HG03095 (cell line): Measurements from ENCODE around the gene CCK.
A peak's percentile ranks its signal among the peaks of the same experiment; 100 is the strongest.
"Not testable (repeated sequence)": the region's sequence is repeated elsewhere in the genome, so short reads cannot be mapped to it uniquely, and the experiment has no call there.

Experiments
- ATAC-seq: cut with Tn5 transposase; IDR thresholded peaks from one replicate; pipeline ENCODE4 v1.9.1; 2021; ENCODE audit warnings: moderate library complexity; ENCODE audit not compliant: unreplicated experiment

CCK gene, protein sequence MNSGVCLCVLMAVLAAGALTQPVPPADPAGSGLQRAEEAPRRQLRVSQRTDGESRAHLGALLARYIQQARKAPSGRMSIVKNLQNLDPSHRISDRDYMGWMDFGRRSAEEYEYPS

DNA sequence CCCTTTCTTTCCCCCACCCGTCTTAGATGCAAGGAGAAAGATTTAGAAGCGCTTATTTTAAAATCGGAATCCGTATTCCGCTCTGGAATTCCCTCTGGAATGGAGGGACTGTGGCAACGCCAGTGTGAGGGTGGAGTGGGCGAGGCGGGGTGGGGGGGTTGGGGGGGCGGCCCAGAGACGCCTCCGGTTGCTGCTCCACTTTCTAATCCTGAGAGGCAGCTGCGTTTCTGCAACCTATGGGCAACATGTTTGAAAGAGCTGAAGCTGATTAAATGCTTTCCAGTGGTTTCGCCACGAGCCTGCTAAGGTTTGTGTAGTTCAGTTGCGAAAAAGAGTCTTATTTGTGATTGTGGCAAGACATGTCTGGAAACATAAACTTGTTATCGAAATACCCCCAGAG is at the start of gene CCK:
CCK (minus strand) TSS at position 101 of the 400 bp plus-strand sequence. CDS start 2,555 bp downstream, outside the sequence.
- ATAC-seq, result no peak

DNA sequence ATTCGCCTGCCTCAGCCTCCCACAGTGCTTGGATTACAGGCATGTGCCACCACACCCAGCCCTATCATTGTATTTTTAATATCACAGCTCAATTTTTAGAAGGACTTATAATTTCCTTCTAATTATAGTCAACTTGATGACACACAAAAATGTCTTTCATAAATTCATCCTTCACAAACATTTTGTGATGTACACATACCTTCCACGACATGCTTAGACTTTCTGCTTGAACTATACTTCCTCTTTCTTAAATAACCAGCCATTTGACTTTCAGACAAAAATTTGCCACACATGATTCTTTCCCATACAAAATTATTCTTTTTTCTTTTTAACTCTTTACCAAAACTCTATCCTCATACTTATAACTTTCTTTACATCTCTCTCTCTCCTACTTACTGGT is 48.4 kb upstream of the CCK start:
- no peak for ATAC-seq

DNA sequence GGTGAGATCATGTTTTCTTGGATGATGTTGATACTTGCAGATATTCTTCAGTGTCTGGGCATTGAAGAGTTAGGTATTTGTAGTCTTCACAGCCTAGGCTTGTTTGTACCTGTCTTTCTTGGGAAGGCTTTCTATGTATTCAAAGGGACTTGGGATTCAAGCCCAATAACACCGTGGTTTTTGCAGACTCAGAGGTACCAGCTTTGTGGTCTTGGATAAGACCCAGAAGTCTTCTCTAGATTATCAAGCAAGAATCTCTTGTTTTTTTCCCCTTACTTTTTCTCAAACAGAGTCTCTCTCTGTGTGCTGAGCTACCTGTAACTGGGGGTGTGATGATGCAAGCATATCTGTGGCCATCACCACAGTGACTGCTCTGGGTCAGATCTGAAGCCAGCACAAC is 42.7 kb upstream of the CCK start:
- ATAC-seq, result no peak

DNA sequence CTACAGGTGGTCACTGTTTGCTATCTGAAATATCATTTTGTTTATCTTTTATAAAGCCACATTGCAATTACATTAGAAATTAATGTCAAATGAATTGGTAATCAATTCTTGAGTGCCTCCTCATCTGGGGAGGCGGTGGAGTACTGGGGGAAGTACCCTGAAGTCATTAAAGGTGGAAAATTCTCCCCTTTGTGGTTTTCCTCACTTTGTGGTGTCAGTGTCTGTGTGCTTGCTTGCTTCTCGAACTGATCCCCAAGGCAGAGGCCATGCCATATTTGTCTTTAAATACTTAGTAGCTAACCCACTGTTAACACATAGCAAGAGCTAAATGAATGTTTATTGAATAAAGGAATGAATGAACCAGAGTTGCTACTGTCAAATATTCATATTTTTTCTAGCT is 40.5 kb upstream of the CCK start:
- no peak for ATAC-seq

DNA sequence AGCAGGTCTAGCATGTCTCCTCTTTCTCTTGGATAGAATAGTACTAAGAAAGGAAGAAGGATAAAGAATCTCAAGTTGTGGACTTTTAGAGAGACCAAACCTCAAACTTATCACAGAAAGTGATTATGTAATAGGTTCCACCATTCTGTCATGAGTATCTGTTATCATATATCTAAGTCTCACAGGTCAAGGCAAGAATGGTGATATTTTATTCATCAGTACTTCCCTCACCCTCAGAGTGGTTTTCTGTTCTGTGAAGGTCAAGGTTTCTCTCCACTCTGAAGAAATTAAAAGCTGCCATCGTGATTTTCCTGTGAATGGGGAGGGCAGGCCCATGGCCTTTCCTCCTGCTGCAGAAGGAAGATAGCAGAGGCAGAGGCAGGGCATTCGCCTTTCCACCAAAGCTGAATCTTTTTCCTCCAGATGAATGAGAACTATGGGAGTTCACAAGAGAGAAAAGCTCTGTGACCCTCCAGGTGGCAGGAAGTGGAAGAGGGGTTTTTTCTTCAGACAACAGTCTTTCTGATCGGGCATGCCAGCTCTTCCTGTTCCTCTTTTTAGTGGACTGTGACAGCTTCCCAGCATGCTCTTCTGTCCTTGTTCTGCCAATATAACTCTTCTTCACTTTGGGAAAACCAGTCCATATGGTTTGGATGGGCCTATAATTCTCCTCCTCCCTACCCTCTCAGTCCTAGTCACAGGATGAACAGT is 37.1 kb upstream of the CCK start:
- ATAC-seq, result no peak

DNA sequence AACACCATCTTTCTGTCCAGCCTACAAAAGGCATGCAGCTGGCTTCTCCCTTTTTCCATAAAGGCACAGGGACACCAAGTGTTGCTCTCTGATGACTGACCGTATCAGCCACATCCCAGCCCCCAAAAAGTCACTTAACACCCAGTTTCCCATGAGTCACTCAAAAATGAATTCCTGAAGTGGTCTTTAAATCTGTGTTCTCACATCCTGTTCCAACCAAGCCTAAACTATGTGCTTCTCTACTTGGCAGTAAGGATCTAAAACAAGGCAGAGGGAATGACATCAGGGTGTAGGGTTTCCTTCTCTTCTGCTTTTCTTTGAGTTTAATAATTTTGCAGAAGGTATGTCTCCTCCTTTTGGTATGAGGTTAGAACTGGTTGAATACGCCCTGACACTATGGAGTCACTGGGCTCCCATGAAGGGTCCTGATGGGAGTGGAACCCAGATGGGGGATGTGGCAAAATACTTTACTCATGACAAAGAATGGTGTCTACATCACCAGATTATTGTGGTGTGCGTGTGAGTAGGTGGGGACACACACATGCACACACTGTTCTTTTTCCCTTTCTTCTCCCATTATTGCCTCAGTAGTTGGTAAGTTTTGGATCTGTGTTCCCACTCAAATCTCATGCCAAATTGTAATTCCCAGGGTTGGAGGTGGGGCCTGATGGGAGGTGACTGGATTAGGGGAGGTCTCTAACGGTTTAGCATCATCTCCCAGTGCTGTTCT is 35.6 kb upstream of the CCK start:
- no peak for ATAC-seq

DNA sequence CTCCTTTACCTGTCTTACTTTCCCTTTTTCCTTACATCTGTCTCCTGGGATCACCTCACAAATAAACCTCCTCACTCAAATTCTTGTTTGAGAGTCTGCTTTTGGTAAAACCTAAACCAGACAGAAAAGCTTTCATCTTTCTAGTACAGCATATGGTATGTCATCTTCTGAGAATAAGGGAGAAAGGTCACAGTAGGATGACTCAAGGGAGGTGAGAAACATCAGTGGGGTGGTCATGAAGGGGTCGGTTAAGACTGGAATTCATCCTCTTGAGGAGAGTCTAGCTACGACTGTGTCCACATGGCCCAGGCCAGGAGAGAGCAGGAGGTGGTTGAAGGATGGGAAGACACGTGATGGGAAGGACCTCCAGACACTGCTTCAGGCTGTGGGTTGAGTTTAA is 34.8 kb upstream of the CCK start:
- ATAC-seq, result no peak

DNA sequence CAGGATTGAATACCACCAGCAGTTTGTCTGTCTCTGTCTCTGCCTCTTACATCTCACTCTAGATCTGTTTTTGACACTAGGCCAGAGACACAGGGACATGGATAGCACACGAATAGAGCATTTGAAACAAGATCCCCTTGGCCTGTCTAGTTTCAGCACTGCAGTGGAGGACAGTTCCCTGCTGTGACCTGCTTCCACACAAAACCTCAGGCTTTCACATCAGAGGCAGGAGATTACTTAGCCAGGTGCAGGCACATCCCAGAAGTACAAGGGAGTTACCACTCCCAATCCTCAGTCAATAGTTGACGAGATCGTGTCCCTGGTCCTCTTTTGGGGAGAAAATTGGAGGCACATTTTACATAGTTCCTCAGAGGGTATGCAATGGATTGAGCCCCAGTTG is 34.0 kb upstream of the CCK start:
- ATAC-seq, result no peak

DNA sequence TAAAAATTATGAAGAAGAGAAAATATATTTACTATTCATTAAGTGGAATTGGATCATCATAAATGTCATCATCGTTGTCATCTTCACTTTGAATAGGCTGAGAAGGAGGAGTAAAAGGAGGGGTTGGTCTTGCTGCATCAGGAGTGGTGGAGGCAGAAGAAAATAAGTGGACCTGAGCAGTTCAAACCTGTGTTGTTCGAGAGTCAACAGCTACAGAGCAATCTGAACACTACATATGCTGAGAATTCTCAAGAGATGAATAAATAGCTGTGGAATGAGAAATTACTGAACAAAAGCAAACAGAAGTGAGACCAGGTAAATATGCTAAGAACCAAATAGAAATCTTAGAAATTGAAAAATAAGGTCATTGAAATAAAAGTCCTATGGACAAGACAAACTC is 32.3 kb upstream of the CCK start:
- ATAC-seq, result no peak

DNA sequence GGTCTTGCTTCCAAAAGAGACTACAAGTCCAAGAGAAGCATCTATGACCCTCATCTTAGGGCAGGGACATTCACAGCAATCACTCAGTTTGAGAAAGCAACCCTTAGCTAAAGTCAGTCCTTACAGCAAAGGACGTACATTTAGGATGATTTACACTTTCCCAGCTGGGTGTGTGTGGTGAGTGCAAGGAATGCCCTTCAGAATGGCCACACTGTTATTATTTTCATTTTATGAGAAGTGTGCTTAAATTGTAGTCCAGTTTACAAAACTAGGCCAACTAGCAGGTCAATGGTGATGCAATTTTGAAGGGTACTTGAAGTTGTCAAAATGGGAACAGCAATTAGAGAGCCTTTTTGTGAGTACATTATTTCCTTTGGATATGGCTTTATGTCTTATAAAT is 26.0 kb upstream of the CCK start:
- ATAC-seq, result no peak

DNA sequence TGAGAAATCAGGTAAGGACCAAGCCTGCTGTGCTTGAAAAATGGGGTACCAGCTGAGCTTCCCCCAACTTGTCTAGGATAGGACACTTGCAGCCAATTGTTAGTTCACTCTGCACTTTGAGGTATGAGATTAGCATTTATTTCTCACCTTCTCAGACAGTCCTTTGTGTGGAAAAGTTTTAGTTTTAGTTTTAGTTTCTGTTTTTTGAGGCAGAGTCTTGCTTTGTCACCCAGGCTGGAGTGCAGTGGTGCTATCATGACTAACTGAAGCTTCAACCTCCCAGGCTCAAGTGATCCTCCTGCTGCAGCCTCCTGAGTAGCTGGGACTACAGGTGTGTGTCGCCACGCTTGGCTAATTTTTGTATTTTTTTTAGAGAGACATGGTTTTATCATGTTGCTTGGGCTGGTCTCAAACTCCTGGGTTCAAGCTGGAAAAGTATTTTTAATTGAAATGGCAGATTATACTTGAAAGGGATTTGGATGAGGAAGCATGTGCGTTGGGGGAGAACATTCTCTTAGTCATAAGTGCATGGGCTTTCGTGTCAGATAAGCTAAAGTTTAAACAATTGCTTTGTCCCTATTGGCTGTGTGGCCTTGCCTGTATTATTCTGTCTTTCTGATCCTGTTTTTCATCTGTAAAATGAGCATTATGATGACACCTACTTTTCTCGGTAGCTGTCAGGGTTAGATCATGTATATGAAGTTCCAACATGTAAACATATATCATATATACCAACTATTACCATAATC is 25.2 kb upstream of the CCK start:
- ATAC-seq, result no peak

DNA sequence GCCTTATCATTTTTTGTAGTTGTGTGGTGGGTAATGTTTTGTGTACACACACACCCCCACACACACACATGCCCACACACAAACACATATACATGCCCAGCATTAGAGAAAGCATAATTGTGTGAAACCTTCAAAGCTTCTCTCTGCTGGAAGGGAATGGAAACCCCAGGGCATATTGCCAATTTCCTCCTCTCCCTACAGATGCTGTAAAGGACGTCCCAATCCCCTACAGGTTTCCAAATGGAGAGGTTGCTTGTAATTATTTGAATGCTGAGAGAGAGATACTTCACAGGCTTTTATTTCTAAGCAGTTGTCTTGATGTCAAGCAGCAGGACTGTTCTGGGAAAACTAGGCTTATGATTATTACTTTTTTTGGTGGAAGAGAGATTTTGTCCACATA is 23.0 kb upstream of the CCK start:
- ATAC-seq, result no peak

DNA sequence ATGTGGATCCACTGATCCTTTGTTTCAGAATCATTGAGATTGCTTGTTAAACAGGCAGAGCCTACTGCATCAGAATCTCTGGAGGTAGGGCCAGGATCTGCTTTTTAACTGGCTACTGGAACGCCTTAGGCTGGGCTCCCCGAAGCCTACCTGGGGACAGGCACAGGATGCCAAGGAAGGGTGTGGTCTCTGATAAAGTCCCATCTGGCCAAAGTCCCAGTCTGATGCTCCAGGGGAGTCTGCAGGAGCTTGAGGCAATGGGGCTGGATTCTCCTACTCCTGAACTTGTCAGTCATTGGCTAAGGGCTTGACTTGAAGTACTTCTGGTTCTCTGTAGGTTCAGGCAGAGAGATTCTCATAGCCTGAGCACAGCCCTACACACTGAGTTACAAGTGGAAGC is 22.4 kb upstream of the CCK start:
- no peak for ATAC-seq

DNA sequence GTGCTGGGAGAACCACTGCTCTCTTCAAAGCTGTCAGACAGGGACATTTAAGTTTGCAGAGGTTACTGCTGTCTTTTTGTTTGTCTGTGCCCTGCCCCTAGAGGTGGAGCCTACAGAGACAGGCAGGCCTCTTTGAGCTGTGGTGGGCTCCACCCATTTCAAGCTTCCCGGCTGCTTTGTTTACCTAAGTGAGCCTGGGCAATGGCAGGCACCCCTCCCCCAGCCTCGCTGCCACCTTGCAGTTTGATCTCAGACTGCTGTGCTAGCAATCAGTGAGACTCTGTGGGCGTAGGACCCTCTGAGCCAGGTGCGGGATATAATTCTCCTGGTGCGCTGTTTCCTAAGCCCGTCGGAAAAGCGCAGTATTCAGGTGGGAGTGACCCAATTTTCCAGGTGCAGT is 21.4 kb upstream of the CCK start:
- not testable (repeated sequence) for ATAC-seq

DNA sequence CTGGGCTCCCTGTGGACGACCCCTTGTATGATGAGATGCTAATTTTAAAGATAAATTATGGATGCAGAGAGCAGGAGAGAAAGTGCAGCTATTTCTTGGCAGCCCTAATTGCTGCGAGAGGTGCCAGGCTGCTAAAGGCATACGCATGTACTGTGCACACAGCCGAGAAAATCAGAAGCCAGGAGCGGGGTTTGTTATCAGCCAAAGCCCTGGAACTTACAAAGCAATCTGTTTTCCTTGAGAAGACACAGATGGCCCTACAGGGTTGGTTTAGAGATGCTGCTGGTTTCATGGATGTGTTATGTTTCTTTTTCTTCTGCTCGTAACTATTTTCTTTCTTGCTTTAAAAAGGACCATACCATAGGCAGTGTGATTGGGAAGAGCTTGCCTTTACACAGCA is 11.7 kb upstream of the CCK start:
- ATAC-seq, result no peak

DNA sequence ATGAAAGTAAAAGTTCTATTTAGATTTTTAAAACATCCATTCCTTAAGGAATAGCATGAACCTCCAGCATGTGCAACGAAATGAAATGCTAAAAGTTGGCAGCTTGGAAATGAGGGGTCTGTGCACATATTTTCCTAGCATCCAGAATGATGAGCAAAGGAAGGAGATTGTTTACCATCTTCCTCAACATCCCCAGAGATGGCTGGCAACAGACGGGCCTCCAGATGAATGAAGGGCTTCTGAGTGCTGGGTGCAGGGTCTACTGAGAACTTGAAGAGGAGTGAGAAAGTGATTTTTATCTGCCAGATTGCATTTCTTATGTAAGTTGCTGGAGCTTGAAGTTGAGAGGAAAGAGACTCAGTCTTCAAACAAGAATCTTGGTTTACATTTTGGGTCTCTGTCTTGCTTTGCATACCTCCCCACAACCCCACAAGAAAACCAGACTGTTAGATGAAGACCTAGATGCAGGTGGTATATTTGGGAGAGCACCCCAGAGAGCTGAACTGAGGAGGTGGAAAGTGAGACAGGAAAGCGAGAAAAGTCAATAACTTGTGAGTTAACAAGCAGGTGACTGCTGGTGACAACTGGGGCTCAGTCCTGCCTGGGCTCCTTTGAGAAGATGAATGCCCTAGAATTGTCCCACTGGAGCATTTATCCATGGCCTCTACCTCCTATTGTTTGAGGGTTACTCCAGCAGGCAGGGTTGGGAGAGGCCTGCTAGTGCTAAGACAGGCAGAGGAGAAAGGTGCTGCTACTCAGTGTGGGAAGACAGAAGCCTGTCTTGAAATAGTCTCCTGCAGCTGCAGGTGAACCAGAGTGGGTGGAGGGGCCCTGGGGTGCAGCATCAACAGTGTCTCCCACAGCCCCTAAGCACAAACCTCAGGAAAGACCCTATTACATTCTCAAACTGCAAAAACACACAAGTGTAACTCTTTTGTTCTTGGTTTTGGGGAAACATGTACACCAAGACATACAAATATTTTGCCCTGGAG is 10.5 kb upstream of the CCK start:
- peak; percentile 95 for ATAC-seq

DNA sequence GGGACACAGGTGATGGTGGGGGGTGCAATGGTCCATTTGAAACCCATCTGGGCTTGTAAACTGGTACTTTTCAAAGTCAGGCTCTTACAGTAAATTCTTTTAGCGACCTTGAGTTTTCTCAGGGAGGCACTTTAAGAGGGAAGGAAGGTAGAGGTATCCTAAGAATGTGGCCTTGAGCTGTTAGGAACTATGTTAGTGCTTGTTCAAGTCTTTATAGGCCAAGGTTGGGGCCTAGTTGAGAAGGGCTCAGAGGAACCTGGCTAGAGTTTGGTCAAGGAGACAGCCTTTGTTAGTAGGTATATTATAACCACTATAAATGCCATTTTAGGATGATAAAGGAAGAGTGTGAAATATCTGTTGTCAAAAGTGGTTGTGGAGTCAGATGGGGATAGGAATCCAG is 9.2 kb upstream of the CCK start:
- ATAC-seq, result no peak

DNA sequence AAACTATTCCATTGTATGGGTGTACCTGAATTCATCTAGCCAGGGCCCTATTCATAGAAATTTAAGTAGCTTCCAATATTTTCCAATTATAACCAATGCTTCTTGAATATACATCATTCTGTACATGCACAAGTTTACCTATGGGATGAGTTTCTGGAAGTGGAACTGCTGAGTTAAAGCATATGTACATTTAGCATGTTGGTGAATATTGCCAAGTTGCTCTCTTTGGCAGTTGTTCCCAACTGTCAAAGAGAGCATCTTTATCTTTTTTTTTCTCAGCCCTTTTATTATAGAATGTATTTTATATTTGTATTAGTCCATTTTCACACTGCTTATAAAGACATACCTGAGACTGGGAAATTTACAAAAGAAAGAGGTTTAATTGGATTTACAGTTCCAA is 8.3 kb upstream of the CCK start:
- no peak for ATAC-seq

DNA sequence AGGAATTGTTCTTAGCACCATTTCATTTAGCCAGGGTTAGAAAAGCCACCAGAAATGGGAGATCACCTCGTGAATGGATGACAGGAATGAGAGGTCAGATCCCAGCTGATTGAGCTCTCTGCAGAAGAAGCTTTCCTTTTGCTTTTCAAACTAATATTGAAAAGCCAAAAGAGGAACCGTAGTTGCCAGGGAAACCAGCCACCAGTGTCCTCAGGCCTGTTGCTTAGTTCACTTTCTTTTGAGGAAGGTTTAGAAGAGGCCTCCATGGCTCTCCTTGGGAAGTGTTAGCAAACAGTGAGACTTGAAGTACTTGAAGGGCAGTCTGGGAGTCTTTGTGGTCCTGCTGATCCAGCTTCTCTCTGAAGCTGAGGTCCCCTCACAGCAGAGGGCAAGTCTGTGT is 7.4 kb upstream of the CCK start:
- ATAC-seq, result no peak

DNA sequence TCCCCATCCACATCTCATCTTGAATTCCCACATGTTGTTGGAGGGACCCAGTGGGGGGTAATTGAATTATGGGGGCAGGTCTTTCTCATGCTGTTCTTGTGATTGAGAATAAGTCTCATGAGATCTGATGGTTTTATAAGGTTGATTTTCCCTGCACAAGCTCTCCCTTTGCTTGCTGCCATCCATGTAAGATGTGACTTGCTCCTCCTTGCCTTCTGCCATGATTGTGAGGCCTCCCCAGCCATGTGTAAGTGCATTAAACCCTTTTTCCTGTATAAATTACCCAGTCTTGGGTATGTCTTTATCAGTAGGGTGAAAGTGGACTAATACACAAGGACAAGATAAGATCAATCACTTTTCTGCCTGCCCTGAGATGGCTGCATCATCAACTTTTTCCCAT is 5.8 kb upstream of the CCK start:
- no peak for ATAC-seq

DNA sequence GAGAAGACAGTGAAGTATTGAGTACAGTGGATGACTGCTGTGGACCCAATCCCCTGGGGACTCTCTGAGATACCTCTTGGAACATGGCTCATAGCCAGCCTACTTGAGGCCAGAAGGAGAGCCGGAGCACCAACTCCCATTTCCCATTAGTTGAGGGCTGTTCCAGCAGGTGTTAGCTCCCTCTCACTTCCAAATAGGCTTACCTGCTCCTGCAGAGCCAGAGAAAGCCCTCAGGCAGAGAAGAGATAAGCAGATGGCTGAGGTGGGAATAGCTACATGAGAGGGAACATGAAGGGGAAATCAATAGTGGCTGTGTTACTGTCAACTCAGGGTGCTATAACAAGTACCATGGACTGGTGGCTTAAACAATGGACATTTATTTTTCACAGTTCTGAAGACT is 4.6 kb upstream of the CCK start:
- ATAC-seq, result no peak
